Activated CD8-positive, alpha-beta memory T cell treated with anti-CD3 and anti-CD28 coated beads for 1 hour (primary cell): ENCODE measurements around the gene FAM163A.
"Not testable (repeated sequence)": the region's sequence is repeated elsewhere in the genome, so short reads cannot be mapped to it uniquely, and the experiment has no call there.

Source experiments
- DNase-seq, 2 donors: peaks; one replicate each; pipeline ENCODE4 v3.0.0-alpha.2; 2020; ENCODE audit warnings: low read depth in 1 of 2; ENCODE audit errors: extremely low read depth in 1 of 2

The FAM163A gene

DNA sequence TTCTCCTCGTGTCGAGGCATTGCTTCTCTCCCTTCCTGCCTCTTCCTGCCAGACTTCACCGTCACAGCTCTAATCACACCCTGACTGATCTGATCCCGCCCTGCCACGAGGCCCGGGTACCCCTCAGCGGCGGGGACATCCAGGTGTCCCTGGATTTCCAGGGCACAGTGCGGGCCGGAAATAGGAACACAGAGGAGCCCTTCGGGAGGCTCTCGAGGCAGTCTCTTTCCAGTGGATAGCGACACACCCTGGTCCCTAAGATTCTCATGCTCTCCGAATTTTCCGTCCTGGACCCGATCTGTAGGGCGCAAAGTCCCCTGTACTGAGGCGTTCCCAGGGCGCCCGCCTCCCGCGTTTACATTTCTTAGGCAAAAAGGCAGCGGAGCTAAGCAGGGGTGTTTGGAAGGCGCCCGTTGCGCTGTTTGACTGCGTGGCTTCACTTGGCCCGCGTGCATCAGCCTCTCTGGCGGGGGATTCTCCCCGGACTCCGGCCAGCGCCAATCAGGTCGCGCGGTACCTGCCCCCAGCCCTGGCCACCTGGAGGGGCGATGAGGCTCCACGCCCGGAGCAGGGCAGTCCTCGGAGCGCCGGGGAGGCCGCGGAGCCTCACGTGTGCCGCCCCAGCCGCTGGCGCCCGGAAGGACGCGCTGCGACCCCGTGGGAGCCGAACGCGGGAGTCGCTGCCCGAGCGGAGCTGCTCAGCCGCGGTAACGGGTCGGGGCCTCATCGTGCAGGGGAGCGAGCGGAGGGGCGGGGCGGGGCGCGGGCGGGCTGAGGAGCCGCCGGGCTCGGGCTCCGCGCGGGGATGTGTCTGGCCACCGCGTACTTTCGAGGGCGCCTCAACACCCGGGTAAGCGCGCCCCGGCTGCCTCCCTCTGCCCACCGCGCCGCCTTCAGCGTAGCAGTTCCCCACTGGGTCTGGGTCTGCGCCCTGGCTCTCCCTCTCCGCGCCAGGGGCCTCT, at the start of gene FAM163A:
TSS of gene FAM163A (plus strand) at position 575 of the 962 bp plus-strand sequence. CDS start 69,807 bp downstream, outside the sequence.
- no peak for DNase-seq

GRCh38 chr1:179694530-179694929, 48.6 kb upstream of the FAM163A start:
- DNase-seq, result not testable (repeated sequence)

GRCh38 chr1:179702946-179703539, 40.0 kb upstream of the FAM163A start:
- no peak for DNase-seq

DNA sequence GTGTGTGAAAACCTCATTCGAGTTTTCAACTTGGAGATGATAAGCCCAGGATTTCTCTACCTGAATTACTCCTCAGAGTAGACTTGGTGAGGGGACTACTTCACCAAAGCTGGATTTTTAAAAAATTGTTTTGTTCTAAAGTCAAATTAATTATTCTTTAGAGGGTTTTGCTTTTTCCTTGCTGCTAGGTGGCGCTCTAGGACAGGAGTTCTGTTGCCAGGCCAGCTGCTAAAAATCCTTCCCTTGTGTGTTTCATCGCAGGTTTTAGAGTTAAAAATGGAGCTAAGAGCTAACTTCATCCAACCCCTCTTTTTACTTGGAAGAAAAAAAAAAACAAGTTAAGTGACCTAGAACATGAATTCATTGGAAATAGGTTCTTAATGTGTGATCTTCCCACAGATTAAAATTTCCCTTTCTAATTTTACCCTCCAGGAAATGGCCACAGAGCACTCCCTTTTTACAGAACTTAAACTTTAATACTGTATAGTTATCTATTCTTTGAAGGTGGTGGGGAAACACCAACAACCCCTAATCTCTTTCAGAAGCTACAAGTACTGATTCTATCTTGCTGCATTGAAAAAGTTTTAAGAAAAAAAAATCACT, 36.7 kb upstream of the FAM163A start:
- DNase-seq, result peak in 1 of 2 donors; percentile 19

DNA sequence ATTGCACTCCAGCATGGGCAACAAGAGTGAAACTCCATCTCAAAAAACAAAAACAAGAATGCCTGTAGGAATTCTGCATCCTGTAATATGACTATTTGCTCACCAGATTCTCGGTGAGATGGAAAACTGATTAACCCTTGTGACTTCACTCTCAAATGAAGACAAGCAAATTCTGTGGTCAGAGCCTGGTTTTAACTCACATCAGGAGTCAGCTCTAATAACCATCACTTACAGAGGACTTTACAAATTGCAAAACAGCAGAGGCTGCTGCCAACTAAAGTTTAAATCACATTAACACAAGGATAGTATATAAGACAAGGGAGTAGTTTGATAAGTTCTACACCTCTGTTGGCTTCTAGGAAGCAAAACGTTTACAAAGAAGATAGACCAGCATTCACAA, 35.7 kb upstream of the FAM163A start:
- DNase-seq, result no peak

DNA sequence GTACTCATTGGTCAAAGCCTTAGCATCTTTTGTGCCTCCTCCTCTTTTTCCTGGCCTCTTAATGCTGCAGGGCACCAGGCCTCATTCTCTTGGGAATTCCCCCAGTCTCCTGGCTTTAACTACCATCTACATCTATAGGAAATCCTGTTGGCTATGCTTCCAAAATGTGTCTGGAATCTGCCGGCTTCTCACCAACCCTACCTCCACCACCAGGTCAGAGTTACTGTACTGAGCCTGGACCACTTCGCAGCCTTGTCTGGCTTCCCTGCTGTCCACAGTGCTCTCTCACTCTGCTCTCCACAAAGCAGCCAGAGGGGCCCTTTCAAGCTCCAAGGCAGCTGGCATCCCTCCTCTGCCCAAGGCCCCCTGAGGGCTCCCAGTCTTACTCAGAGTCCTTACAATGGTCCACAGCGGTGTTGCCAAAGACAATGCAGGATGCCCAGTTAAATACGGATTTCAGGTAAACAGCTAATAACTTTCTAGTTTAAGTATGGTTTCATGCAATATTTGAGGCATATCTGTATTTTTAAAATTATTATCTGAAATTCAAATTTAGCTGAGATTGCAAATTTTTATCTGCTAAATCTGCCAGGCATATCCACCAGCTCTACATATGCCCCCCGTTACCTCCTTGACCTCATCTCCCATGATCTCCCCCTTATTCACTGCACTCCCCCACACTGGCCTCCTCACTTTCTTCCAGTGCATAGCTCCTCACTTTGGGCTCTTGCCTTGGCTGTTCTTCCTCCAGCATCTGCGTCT, 34.5 kb upstream of the FAM163A start:
- no peak for DNase-seq

- DNase-seq, result no peak
Observed at GRCh38 chr1:179709841-179710329, 33.2 kb upstream of the FAM163A start.

- DNase-seq, result no peak
Observed at GRCh38 chr1:179714159-179714558, 28.9 kb upstream of the FAM163A start.

- DNase-seq, result no peak
Observed at GRCh38 chr1:179714623-179715022, 28.5 kb upstream of the FAM163A start.

DNA sequence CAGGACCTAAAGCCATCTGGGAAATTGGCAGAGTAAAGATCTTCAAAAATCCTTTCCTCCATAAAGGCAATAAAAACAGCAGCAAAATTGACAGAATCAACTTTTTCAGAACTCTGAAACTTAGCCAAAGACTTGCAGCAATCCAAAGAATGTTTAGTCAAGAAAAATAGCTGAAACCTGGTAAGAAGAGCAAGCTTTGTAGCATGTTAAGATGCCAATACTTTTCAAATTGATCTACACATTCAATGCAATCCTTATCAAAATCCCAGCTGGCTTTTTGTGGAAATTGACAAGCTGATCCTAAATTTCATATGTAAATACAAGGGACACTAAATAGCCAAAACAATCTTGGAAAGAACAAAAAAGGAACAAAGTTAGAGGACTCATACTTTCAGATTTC, 23.8 kb upstream of the FAM163A start:
- DNase-seq, result no peak

GRCh38 chr1:179728271-179728670, 14.8 kb upstream of the FAM163A start:
- no peak for DNase-seq

- DNase-seq, result no peak
Observed at GRCh38 chr1:179729881-179730280, 13.2 kb upstream of the FAM163A start.

GRCh38 chr1:179731643-179732042, 11.4 kb upstream of the FAM163A start:
- DNase-seq, result no peak

- DNase-seq, result no peak
Observed at GRCh38 chr1:179742291-179742690, 800 bp upstream of the FAM163A start.

DNA sequence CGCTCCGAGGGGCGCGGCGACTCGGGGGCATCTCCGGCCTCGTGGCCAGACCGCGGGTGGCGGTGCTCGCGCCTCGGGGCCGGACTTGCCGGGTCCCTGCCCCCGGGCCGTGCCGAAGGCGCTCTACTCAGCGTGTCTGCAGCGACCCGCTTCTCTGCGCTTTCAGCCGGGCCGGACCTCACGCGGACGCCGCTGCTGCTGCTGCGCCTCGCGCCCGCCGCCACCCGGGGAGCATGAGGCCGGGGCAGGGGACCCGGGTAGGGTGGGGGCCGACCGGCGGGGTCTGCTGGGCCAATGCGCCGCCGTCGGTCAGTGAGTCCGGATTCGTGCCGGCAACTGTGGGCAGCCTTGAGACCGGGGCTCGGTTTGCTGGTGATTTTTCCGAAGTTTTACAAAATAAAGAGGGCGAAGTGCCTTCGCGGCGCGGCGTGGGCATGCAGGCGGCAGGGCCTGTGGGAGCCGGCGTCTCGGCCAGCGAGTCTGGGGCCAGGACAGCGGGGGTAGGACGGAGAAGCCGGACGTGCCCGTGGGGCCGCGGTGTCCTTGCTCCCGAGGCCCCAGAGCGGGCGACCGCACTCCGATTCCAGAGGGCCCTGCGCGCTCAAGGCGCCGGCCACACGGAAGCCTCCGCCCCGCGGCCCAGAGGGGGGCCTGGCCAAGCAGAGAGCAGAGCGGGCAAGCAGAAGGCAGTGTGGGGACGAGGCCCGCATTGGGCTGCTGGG, 749 bp downstream of the FAM163A start:
- no peak for DNase-seq

GRCh38 chr1:179744401-179745130, 1.5 kb downstream of the FAM163A start:
- DNase-seq, result no peak

DNA sequence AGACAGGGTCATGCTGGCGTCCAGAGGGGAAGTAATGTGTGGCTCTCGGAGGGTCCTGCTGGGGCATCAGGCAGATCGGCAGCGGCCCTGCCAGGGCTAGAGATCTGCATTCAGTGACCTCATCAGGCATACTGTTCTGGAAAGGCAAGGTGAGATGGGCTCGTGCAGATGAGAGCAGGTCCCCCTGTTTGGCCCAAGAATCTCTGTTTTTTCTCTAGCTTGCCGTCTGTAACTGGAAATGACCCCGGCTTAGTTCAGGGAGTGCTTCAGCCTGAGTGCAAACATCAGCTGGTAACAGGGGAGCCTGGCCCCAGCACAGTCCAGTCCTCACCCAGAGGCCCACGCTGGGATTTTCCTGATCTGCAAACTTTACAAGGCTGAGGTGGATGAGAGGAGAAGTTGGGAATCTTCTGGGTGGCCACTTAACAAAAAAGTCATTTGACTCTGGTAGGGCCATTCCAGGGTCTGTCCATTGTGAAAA, 2.1 kb downstream of the FAM163A start:
- no peak for DNase-seq

DNA sequence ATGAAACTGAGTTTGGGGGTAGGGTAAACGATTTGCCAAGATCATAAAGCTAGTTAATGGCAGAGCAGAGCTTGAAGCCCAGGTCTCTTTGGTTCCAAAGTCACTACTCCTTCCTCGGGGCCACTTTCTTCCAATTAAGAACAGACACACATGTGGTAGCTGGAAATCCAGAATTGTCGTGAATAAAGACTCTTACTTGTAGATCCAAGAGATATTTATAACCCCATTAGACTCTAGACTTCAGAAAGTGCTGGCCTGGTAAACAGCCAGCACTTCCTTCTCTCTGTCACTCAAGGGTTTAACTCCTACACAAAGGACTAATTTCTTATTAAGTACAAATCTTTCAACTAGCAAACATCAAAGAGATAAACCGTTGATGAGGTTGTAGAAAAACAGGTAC, 2.7 kb downstream of the FAM163A start:
- no peak for DNase-seq

DNA sequence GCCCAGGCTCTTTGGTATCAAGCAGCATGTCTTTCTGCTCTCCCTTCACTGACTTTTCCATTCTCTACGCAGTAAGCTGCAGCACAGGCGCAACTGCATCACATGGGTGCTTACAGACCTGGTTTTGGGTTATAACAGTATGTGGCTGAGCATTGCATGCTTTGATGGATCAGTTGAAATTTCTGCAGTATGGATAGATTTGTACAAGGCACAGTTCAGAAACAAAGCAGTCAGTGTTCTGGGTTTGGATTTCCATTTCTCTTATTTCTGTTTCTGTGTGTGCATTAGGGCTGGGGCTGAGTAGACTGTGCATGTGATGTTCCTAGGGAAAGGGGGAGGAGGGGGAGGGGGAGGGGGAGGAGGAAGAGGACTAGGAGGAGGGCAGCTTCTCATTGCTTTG, 4.5 kb downstream of the FAM163A start:
- DNase-seq, result no peak
